Activated CD8-positive, alpha-beta T cell treated with anti-CD3 and anti-CD28 coated beads, Interleukin-2, amount 10 ng/mL, durations not matched to agents 7 days and 5 days (primary cell): ENCODE results near the gene CYP4A22. TPM values are rescaled to one million over a fixed set of nuclear protein-coding genes. Genes with fewer than 3 reads are reported as not detected.

Experiments
- ATAC-seq: fragments of 150-1000 bp; cut with Tn5 transposase; one replicate; pipeline ENCODE4 v1.10.0; 2021; ENCODE audit warnings: moderate library complexity
- CTCF ChIA-PET: fragments of 350-600 bp; sonication (Branson Sonifier 250); formaldehyde crosslinking; loops from one replicate; lab custom pipeline; 2021; ENCODE audit warnings: antibody characterized with exemption; lab: Charles Lee
- POLR2A ChIA-PET: fragments of 350-600 bp; sonication (Branson Sonifier 250); formaldehyde crosslinking; loops from one replicate; lab custom pipeline; 2021; ENCODE audit warnings: antibody characterized with exemption; lab: Charles Lee
- DNase-seq: peaks from one replicate; pipeline ENCODE4 v3.0.0-alpha.2; 2020
- H3K27ac Mint-ChIP-seq: one replicate; pipeline ENCODE4 v1.8.0; 2021; ENCODE audit warnings: mild to moderate bottlenecking, mixed read lengths
- H3K27me3 Mint-ChIP-seq: one replicate; pipeline ENCODE4 v1.8.0; 2021; ENCODE audit warnings: low read depth, mixed read lengths
- H3K36me3 Mint-ChIP-seq: one replicate; pipeline ENCODE4 v1.8.0; 2021; ENCODE audit warnings: low read depth, mixed read lengths
- H3K4me1 Mint-ChIP-seq: one replicate; pipeline ENCODE4 v1.8.0; 2021; ENCODE audit warnings: low read depth, mixed read lengths
- H3K4me3 Mint-ChIP-seq: one replicate; pipeline ENCODE4 v1.8.0; 2021; ENCODE audit warnings: mild to moderate bottlenecking, mixed read lengths
- H3K9me3 Mint-ChIP-seq: one replicate; pipeline ENCODE4 v1.8.0; 2022; ENCODE audit warnings: mixed read lengths; ENCODE audit not compliant: insufficient read depth
- total RNA-seq, 2 experiments: library from RNA; stranded (reverse); gene quantifications; one replicate each; pipeline ENCODE4 v1.2.3, GENCODE V29; 2021

Gene CYP4A22
- total RNA-seq, 2 experiments from 2014 or later, result not detected

- H3K9me3 Mint-ChIP-seq, result no peaks in the 10 kb centered on the region
- peaks cover 20% of the 10 kb centered on the region for H3K27me3 Mint-ChIP-seq
- ATAC-seq, result no peak
- H3K36me3 Mint-ChIP-seq, result no peaks in the 10 kb centered on the region
- no peaks in the 10 kb centered on the region for H3K4me1 Mint-ChIP-seq
- no peak for DNase-seq
- no peak overlapping the region for H3K27ac Mint-ChIP-seq
- ChIA-PET POLR2A (no interaction called here), CTCF (no interaction called here)
- H3K4me3 Mint-ChIP-seq, result no peak overlapping the region
Measured at GRCh38 chr1:47198214-47198613, 61.0 kb downstream of the CYP4A22 start.

Other genes starting within 250 kb of the CYP4A22 start
- not detected for gene CYP4A11, start 196.0 kb upstream of the CYP4A22 start, total RNA-seq
- gene CYP4X1, start 113.8 kb upstream of the CYP4A22 start, total RNA-seq, result not detected
- not detected for gene CYP4Z1, start 70.2 kb upstream of the CYP4A22 start, total RNA-seq
- gene PDZK1IP1, start 52.6 kb downstream of the CYP4A22 start, total RNA-seq, result not detected
- gene TAL1, start 94.8 kb downstream of the CYP4A22 start, total RNA-seq, result not detected
- 10 to 100 TPM; 48.0 to 50.1 TPM for gene STIL, start 176.7 kb downstream of the CYP4A22 start, total RNA-seq
- 10 to 100 TPM; 95.3 to 98.8 TPM for gene CMPK1, start 196.3 kb downstream of the CYP4A22 start, total RNA-seq